Measurements from ENCODE around the gene PIH1D2. TPM values are rescaled to one million over a fixed set of nuclear protein-coding genes. Genes with fewer than 3 reads are reported as not detected.
"Not testable (repeated sequence)": the region's sequence is repeated elsewhere in the genome, so short reads cannot be mapped to it uniquely, and the experiment has no call there.

The PIH1D2 gene
- total RNA-seq, 2 donors from 2014 or later, result 2.2 TPM; not detected in 1

GRCh38 chr11:112097734-112098528 lies 24.1 kb upstream of the PIH1D2 start:
- no peaks in the 10 kb centered on the region for H3K9me3 ChIP-seq
- no peak overlapping the region for H3K27ac ChIP-seq
- H3K4me1 ChIP-seq (ENCODE audit: control insufficient read depth in 1 of 2, low read depth in 2 of 2), result no peaks in the 10 kb centered on the region
- ATAC-seq (ENCODE audit: insufficient number of reproducible peaks, low FRiP score, low read depth) (no peak), DNase-seq (ENCODE audit: low spot score) (no peak)
- H3K4me3 ChIP-seq, result no peak overlapping the region
- peaks cover 7% of the 10 kb centered on the region for H3K36me3 ChIP-seq
- H3K27me3 ChIP-seq (replicated peaks; ENCODE audit: insufficient read depth), result no peaks in the 10 kb centered on the region
- no peak for TF ChIP-seq CTCF (IDR thresholded peaks at IDR 0.05)

GRCh38 chr11:112096194-112096593 lies 22.4 kb upstream of the PIH1D2 start:
- no peak for TF ChIP-seq CTCF (IDR thresholded peaks at IDR 0.05)
- Histone ChIP-seq H3K27ac (no peak overlapping the region), H3K9me3 (no peaks in the 10 kb centered on the region), H3K36me3 (peaks cover 13% of the 10 kb centered on the region), H3K4me3 (no peak overlapping the region), H3K27me3 (replicated peaks; ENCODE audit: insufficient read depth) (no peaks in the 10 kb centered on the region), H3K4me1 (ENCODE audit: control insufficient read depth in 1 of 2, low read depth in 2 of 2) (no peaks in the 10 kb centered on the region)
- no peak for DNase-seq (ENCODE audit: low spot score)
- ATAC-seq (ENCODE audit: insufficient number of reproducible peaks, low FRiP score, low read depth), result no peak

- peaks cover 20% of the 10 kb centered on the region for H3K36me3 ChIP-seq
- ATAC-seq (ENCODE audit: insufficient number of reproducible peaks, low FRiP score, low read depth); DNase-seq (ENCODE audit: low spot score); H3K4me1 ChIP-seq (ENCODE audit: control insufficient read depth in 1 of 2, low read depth in 2 of 2); H3K4me3 ChIP-seq; H3K9me3 ChIP-seq; H3K27me3 ChIP-seq (replicated peaks; ENCODE audit: insufficient read depth); H3K27ac ChIP-seq: not testable (repeated sequence)
Measured at GRCh38 chr11:112095302-112095701, 21.5 kb upstream of the PIH1D2 start.

GRCh38 chr11:112087212-112087611 lies 13.4 kb upstream of the PIH1D2 start:
- TF ChIP-seq CTCF (IDR thresholded peaks at IDR 0.05), result no peak
- no peak for DNase-seq (ENCODE audit: low spot score)
- Histone ChIP-seq H3K4me1 (ENCODE audit: control insufficient read depth in 1 of 2, low read depth in 2 of 2) (peaks cover 17 to 37% of the 10 kb centered on the region in 2 donors), H3K27me3 (replicated peaks; ENCODE audit: insufficient read depth) (no peaks in the 10 kb centered on the region), H3K4me3 (peak overlapping the region; percentile 81), H3K27ac (peak overlapping the region; percentile 51 to 57), H3K9me3 (no peaks in the 10 kb centered on the region), H3K36me3 (peaks cover 52% of the 10 kb centered on the region)
- no peak for ATAC-seq (ENCODE audit: insufficient number of reproducible peaks, low FRiP score, low read depth)

- H3K4me1 ChIP-seq (ENCODE audit: control insufficient read depth in 1 of 2, low read depth in 2 of 2), result peaks cover 17 to 37% of the 10 kb centered on the region in 2 donors
- DNase-seq (ENCODE audit: low spot score) (peak; percentile 77), ATAC-seq (ENCODE audit: insufficient number of reproducible peaks, low FRiP score, low read depth) (peak; percentile 97)
- peak; percentile 35 for TF ChIP-seq CTCF (IDR thresholded peaks at IDR 0.05)
- no peaks in the 10 kb centered on the region for H3K9me3 ChIP-seq
- peak within 1 kb of the TSS; percentile 51 to 57 for H3K27ac ChIP-seq
- no peaks in the 10 kb centered on the region for H3K27me3 ChIP-seq (replicated peaks; ENCODE audit: insufficient read depth)
- H3K36me3 ChIP-seq, result peaks cover 50% of the 10 kb centered on the region
- H3K4me3 ChIP-seq, result peak within 1 kb of the TSS; percentile 81
Measured at GRCh38 chr11:112086422-112087191, 12.8 kb upstream of the PIH1D2 start, which contains the start of the genes SDHD and TIMM8B. Gene SDHD (plus strand): TSS chr11:112086873. CDS start chr11:112086908, 35 bp downstream. Gene TIMM8B (minus strand): TSS chr11:112086756. CDS start chr11:112086723, 33 bp downstream.
